NCI-H345 (cell line): ENCODE measurements around the gene EARS2.
"Not testable (repeated sequence)": the region's sequence is repeated elsewhere in the genome, so short reads cannot be mapped to it uniquely, and the experiment has no call there.

Source experiments
- DNase-seq: peaks from one replicate; lab custom pipeline; 2025; lab: John Stamatoyannopoulos, UW

Gene EARS2

DNA sequence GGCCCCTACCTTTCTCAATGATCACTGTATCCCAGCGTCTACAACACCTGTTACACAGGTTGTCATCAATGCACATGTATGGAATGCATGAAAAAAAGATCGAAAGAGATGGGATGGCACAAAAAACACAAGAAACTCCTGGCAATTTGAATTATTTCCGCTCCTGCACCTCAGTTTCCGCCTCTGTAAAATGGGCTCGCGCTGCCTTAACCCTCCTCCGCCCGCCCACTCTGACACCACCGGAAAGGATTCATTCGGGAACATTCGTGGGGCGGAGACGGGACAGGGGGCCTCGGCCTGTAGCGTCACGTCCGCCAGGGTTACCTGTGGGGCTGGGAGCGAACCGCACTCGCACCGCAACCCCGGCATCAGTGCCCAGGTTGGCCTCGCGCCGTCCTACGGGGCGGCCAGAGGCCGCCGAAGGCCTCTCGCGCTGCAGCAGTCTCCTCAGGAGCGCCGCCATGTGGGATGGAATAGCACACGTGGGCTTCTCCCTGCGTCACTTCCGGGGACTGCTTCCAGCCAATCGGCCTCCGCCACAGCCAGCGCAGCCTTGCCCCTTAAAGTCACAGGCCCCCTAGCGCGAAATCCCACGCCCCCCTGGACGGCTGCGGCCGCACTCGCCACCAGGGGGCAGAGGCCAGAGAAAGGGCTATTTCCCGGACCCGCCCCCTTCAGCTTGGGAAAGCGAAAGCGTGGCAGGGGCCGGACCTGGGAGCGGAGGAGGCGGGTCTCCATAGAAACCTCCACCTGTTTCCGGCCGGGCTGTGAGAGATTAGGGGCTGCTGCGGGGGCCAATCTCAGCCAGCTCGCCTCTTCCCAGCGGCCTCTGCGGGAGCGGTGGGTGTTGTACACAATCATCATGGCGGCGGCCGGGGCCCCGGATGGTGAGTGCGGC lies at the start of gene EARS2, which contains the start of gene UBFD1:
Gene EARS2, minus strand, starts transcription at position 470 of the 898 bp plus-strand sequence. Its CDS starts 7 bp downstream, at position 463.
Gene UBFD1, plus strand, starts transcription at position 847 of the 898 bp plus-strand sequence. Its CDS starts 16 bp downstream, at position 863.
- DNase-seq: peak; percentile 100

DNA sequence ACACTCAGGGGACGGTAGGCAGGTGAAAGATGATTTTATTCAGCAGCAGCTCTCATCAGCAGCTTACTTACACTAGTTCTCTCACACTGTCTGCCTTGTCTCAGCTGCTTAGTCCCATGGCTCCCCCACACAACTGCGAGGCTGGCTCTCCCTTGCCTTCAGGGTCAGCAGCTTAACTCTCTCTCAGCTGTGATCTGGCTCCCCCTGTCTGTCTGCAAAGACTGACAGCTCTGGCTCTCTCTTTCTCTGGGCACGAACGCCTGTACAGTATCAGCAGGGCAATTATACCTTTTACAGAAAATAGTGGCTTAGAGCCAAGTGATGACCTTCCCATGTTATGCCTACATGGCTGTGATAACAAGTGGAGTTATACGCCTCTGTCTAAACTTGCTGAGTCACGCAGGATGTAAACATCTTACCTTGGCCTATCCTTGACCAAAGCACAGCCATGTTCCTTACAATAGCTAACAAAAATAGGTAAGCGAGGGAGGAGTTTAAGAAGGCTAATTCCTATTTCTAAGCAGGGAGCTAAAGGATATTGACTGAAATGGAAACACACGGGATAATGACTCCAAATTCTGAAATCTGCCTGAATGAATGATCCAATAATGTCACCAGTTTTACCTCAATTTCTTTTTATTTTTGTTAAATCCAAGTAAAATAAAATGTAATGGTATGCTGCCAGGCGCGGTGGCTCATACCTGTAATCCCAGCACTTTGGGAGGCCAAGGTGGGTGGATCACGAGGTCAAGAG lies 40.0 kb upstream of the EARS2 start:
- no peak for DNase-seq

- peak; percentile 91 for DNase-seq
These were observed 39.0 kb upstream of the EARS2 start, which contains the start of gene NDUFAB1 for GRCh38 chr16:23595951-23596720. Gene NDUFAB1, minus strand, starts transcription at chr16:23596316. Its CDS starts 26 bp downstream, at chr16:23596290.

GRCh38 chr16:23595246-23595950 lies 38.2 kb upstream of the EARS2 start:
- DNase-seq: no peak

GRCh38 chr16:23594186-23594585 lies 37.0 kb upstream of the EARS2 start:
- no peak for DNase-seq

DNA sequence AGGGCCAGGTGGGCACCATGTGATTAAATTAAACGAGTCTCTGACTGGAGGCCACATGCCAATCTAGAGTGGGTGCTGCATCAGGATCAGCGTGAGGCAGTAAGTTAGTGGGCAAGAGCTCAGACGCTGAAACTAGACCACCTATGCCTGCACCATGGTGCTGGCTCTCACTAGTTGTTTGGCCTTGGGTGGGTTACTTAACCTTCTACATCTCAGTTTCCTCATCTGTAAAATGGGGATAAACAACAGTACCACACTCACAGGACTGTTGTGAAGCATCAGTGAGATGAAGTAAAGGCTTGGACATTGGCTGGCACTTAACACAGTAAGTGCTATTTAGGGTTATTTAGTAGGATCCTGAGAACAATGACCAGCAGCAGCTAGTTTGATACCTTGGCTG lies 33.0 kb upstream of the EARS2 start:
- DNase-seq: no peak

- DNase-seq: no peak
These were observed 30.6 kb upstream of the EARS2 start for GRCh38 chr16:23587726-23588125.

- no peak for DNase-seq
These were observed 27.3 kb upstream of the EARS2 start for GRCh38 chr16:23584186-23585076.

- not testable (repeated sequence) for DNase-seq
These were observed 26.1 kb upstream of the EARS2 start for GRCh38 chr16:23583271-23583670.

DNA sequence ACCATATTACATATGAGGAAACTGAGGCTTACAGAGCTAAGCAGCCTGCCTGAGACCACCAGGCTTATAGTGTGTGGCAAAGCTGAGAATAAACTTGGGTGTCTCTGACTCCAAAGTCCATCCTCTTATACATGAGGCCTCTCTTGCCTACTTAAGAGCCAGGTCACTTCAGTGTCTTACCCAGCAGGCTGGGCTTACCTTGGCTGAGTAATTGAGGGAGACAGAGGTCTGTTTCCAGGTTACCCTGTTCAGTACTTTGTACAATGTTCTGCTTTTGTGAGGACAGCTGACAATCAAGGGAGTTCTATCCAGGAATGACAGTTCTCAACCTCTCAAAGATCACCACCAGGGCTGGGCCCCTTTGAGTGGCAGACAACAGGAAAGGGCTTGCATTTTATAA lies 24.6 kb upstream of the EARS2 start:
- DNase-seq: no peak

DNA sequence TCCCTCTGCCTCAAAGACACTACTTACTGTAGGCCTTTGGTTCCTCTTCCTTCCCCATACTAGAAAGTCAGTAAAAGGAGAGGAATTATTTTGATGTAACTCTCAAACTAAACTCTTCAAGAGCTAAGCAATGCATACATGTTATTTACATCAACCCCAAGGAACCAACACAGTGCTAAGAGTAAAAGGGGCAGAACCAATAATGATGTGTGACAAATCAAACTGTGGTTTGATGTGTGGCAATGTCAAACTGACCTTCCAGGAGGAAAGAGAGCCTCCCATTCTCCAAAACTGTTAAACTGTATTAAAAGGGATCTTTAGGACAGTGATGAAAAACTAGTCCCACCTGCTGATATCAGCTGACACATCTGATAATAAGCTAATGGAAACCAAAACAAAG lies 23.2 kb upstream of the EARS2 start:
- no peak for DNase-seq

- DNase-seq: no peak
These were observed 22.2 kb upstream of the EARS2 start for GRCh38 chr16:23579371-23579770.

DNA sequence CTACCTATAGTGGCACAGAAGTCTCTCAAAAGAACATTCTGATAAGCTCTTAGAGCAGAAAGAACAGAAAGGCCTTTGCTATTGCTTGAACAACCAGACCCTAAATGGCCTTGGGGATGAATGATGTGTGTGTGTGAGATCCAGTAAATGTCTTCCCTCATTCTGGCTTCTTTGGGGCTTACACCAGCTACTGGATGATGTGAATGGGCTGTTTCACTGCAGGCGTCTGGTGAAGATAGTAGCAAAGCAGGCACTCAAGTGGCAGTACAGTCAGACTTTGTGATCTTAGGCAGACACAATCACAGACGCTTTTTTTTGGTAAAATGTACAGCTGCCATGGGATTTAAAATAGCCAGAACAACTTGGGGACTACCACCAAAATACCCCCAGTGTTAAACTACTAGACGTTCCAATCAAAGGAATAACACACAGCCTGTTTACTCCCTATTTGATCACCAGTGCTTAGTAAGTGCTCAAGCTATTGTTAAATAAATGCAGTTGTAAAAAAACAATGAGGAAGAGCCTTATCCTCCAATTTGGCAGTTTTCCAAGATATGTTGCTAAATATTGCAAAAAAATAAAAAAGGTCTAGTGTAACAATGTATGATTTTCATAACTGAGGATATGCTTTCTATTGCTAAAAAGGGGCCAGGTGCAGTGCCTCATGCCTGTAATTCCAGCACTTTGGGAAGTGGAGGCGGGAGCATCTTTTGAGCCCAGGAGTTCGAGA lies 21.1 kb upstream of the EARS2 start:
- DNase-seq: no peak

GRCh38 chr16:23577493-23577892 lies 20.3 kb upstream of the EARS2 start:
- no peak for DNase-seq

- no peak for DNase-seq
These were observed 18.7 kb upstream of the EARS2 start for GRCh38 chr16:23575834-23576233.

DNA sequence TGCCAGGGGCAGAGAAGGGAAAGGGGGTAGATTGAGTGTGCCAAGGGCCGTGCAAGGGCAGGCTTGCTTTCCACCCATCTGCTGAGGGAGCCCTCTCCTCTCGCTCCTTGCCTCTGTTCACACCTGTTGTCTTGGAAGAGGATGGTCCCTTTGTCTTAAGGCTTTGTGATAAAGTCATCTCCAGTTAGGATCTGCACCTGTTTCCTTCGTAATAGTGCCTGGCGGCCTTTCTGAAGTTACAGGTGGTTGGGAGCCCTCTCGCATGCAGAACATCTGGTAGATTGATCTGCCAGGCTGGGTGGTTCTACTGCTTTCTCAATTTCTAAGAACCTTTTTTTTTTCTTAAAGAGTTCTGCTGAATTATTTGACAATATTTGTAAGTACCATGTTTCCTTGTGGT lies 16.7 kb upstream of the EARS2 start:
- DNase-seq: no peak

DNA sequence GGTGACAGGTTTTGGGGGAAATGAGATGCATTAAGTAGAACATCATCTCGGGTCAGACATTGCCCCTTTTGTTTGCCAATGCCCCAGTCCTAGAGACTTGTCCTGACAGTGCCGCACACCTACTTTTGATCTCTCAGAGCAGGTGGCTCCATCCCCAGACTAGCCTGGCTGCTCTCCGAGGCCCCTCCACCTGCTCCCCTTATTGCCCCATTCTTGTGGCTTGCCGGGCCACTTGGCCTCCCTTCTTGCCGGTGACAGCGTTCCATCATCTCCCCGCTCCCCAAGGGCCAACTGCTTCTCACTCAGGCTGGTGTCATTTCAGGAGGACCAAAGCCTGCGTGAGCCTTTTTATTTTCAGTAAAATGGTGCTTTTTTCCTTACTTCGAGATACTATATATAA lies 15.2 kb upstream of the EARS2 start:
- no peak for DNase-seq

GRCh38 chr16:23571895-23572294 lies 14.7 kb upstream of the EARS2 start:
- no peak for DNase-seq

- DNase-seq: no peak
These were observed 14.0 kb upstream of the EARS2 start for GRCh38 chr16:23570992-23571632.
